GM12864 (cell line): ENCODE measurements around the gene NUP214.
"Not testable (repeated sequence)": the region's sequence is repeated elsewhere in the genome, so short reads cannot be mapped to it uniquely, and the experiment has no call there.

Experiments
- DNase-seq: peaks from one replicate; pipeline ENCODE4 v3.0.0-alpha.2; 2011; ENCODE audit warnings: low read depth
- H3K4me3 ChIP-seq: 2 replicates; pipeline ENCODE4 v1.5.1; 2011; ENCODE audit warnings: mild to moderate bottlenecking, low read depth, low read length, control low read depth
- TF ChIP-seq, protein P1 (sequence below): IDR thresholded peaks from 2 replicates; pipeline ENCODE4 v1.5.1; 2011; ENCODE audit warnings: low read depth, mild to moderate bottlenecking, moderate library complexity, low read length, control low read depth, inconsistent platforms; ENCODE audit errors: missing control alignments

Gene NUP214

GRCh38 chr9:131270171-131271015, 145.0 kb downstream of the NUP214 start:
- TF ChIP-seq, protein P1, sequence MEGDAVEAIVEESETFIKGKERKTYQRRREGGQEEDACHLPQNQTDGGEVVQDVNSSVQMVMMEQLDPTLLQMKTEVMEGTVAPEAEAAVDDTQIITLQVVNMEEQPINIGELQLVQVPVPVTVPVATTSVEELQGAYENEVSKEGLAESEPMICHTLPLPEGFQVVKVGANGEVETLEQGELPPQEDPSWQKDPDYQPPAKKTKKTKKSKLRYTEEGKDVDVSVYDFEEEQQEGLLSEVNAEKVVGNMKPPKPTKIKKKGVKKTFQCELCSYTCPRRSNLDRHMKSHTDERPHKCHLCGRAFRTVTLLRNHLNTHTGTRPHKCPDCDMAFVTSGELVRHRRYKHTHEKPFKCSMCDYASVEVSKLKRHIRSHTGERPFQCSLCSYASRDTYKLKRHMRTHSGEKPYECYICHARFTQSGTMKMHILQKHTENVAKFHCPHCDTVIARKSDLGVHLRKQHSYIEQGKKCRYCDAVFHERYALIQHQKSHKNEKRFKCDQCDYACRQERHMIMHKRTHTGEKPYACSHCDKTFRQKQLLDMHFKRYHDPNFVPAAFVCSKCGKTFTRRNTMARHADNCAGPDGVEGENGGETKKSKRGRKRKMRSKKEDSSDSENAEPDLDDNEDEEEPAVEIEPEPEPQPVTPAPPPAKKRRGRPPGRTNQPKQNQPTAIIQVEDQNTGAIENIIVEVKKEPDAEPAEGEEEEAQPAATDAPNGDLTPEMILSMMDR = no peak
- no peak for DNase-seq
- peak overlapping the region; percentile 28 for H3K4me3 ChIP-seq

GRCh38 chr9:131271016-131271273, 145.6 kb downstream of the NUP214 start:
- H3K4me3 ChIP-seq = peak overlapping the region; percentile 2; the same call in 1 of the 2 replicates
- DNase-seq = not testable (repeated sequence)

DNA sequence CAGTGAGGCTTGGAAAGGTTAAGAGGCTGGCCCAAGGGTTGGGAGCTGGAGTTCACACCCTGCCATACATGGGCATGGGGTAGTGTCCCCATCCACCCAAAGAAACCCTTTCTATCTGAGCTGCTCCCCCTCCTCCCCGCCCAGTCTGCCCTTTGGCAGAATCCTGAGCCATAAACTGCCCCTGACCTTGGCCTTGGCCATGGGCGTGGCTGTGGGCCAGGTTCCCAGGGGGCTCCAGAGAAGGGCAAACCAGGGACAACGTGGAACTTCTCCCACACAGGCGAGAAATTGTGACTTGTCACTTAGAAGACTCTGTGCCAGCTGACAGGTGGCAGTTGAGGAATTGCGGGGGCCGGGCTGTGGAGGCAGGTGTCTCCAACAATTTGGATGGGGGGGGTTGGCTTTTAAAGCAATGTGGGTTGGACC, 146.1 kb downstream of the NUP214 start:
- peak overlapping the region; percentile 2; the same call in 1 of the 2 replicates for H3K4me3 ChIP-seq
- no peak for DNase-seq
- TF ChIP-seq, protein P1 = no peak

DNA sequence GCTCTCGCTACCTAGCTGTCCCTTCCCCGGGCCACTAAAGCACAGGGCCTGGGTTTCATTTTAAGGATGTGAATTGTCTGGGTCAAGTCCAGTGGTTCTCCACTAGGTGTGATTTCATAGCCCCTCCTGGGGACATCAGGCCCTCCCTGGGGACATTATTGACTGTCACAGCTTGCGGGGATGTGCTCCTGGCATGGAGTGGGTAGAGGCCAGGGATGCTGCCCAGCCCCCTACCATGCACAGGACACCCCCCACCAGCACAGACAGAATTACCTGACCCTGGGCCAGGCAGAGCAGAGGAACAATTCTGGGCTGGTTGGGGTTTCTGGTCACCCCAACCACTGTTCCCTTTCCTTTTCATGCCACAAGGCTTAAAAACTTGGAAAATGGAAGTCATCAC, 146.8 kb downstream of the NUP214 start:
- H3K4me3 ChIP-seq = peak overlapping the region; percentile 75
- TF ChIP-seq, protein P1 = peak; percentile 10

GRCh38 chr9:131273146-131273855, 147.9 kb downstream of the NUP214 start:
- TF ChIP-seq, protein P1 = no peak
- H3K4me3 ChIP-seq = peak overlapping the region; percentile 75
- DNase-seq = no peak

More for the DNA sequence above, 146.8 kb downstream of the NUP214 start:
- no peak for DNase-seq

DNA sequence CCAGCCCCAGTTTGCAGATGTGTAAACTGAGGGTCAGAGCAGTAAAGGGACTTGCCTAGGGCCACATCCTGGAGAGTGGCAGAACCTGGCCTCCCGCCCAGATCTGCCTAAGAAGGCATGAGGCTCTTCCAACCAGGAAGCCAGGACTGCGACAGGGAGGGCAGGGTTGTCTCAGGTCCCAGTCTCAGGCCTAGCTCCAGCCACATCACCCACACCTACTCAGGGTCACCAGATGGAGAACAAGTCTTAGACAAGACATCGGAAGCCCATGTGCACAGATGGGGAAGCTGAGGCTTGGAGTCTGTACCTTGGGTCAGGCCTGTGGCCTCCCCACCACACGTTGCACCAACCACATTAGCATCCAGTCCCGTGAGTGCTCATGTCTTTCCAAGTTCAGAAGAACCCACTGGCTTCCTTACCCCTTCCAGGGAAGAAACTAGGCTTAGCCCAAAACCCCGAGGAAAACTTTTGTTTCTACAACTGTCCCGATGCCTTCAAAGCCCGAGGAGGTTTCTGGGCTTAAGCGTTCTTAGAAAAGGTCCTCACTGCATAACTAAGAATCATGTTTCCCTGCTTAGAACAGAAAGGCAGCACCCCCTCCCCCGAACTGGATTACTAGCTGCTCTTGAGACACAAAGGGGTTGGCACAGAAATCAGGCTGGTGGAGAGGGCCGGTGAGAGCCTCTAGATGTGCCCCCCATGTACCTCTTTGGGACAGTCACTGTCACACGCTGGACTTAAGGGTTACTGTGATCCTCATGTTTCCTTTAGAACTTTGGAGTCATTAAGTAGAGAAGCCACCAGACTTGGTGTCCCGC, 148.7 kb downstream of the NUP214 start:
- TF ChIP-seq, protein P1 = no peak
- no peak for DNase-seq
- H3K4me3 ChIP-seq = peak overlapping the region; percentile 75
